Activated CD8-positive, alpha-beta memory T cell treated with anti-CD3 and anti-CD28 coated beads for 36 hours (primary cell): ENCODE measurements around the gene NT5DC1. TPM values are rescaled to one million over a fixed set of nuclear protein-coding genes. Genes with fewer than 3 reads are reported as not detected.
"Not testable (repeated sequence)": the region's sequence is repeated elsewhere in the genome, so short reads cannot be mapped to it uniquely, and the experiment has no call there.

Source experiments
- CTCF ChIA-PET: fragments of 350-600 bp; sonication (Branson Sonifier 250); formaldehyde crosslinking; loops from one replicate; lab custom pipeline; 2021; ENCODE audit warnings: antibody characterized with exemption; lab: Charles Lee
- POLR2A ChIA-PET: fragments of 350-600 bp; sonication (Branson Sonifier 250); formaldehyde crosslinking; loops from one replicate; lab custom pipeline; 2021; ENCODE audit warnings: antibody characterized with exemption; lab: Charles Lee
- total RNA-seq, 2 experiments: library from RNA; stranded (reverse); gene quantifications; one replicate each; pipeline ENCODE4 v1.2.3, GENCODE V29; 2021

NT5DC1 gene
- total RNA-seq, 2 experiments from 2014 or later, result 43.1 to 44.7 TPM

- ChIA-PET CTCF (interaction anchor here (1.1 kb wide), 1 partner anchor 9 kb away, joined by 3 read pairs; no protein-coding TSS in a partner anchor), POLR2A (no interaction called here)
Observed at GRCh38 chr6:116087437-116088027, 13.1 kb upstream of the NT5DC1 start.

GRCh38 chr6:116088946-116089345 lies 11.7 kb upstream of the NT5DC1 start:
- CTCF ChIA-PET, result no interaction called here
- POLR2A ChIA-PET, result no interaction called here

GRCh38 chr6:116090251-116090650 lies 10.4 kb upstream of the NT5DC1 start:
- ChIA-PET POLR2A (no interaction called here), CTCF (no interaction called here)

GRCh38 chr6:116094041-116094440 lies 6.6 kb upstream of the NT5DC1 start:
- ChIA-PET CTCF (no interaction called here), POLR2A (no interaction called here)

GRCh38 chr6:116096048-116096759 lies 4.4 kb upstream of the NT5DC1 start:
- POLR2A ChIA-PET, result not testable (repeated sequence)
- CTCF ChIA-PET, result interaction anchor here (1.0 to 1.4 kb wide), 3 partner anchors 8 to 70 kb away, joined by 3 read pairs; no protein-coding TSS in a partner anchor

GRCh38 chr6:116096979-116097816 lies 3.5 kb upstream of the NT5DC1 start:
- ChIA-PET POLR2A (no interaction called here), CTCF (no interaction called here)

- POLR2A ChIA-PET, result no interaction called here
- CTCF ChIA-PET, result no interaction called here
Observed at GRCh38 chr6:116099036-116099435, 1.6 kb upstream of the NT5DC1 start.

- CTCF ChIA-PET, result interaction anchor here (1.1 to 1.5 kb wide), 2 partner anchors 11 to 29 kb away, joined by 4 read pairs; no protein-coding TSS in a partner anchor
- POLR2A ChIA-PET, result interaction anchor here (1.7 kb wide), 1 partner anchor 11 kb away, joined by 4 read pairs; no protein-coding TSS in a partner anchor
Observed at GRCh38 chr6:116101302-116101718, 657 bp downstream of the NT5DC1 start.

GRCh38 chr6:116101790-116102189 lies 1.1 kb downstream of the NT5DC1 start:
- CTCF ChIA-PET, result interaction anchor here (0.8 to 1.6 kb wide), 2 partner anchors 10 to 35 kb away, joined by 3 to 5 read pairs; no protein-coding TSS in a partner anchor
- POLR2A ChIA-PET, result interaction anchor here (1.7 kb wide), 1 partner anchor 10 kb away, joined by 4 read pairs; no protein-coding TSS in a partner anchor

- ChIA-PET CTCF (interaction anchor here (0.8 to 1.6 kb wide), 3 partner anchors 9 to 34 kb away, joined by 3 to 5 read pairs (median 3); no protein-coding TSS in a partner anchor), POLR2A (no interaction called here)
Observed at GRCh38 chr6:116102873-116103272, 2.2 kb downstream of the NT5DC1 start.

- ChIA-PET CTCF (no interaction called here), POLR2A (no interaction called here)
Observed at GRCh38 chr6:116104636-116105035, 4.0 kb downstream of the NT5DC1 start.

GRCh38 chr6:116105247-116105646 lies 4.6 kb downstream of the NT5DC1 start:
- POLR2A ChIA-PET, result no interaction called here
- CTCF ChIA-PET, result no interaction called here

- CTCF ChIA-PET, result interaction anchor here (0.6 kb wide), 1 partner anchor 10 kb away, joined by 3 read pairs; no protein-coding TSS in a partner anchor
Observed at GRCh38 chr6:116106146-116106545, 5.5 kb downstream of the NT5DC1 start.

GRCh38 chr6:116108836-116109235 lies 8.2 kb downstream of the NT5DC1 start:
- CTCF ChIA-PET, result interaction anchor here (1.0 kb wide), 1 partner anchor 13 kb away, joined by 3 read pairs; no protein-coding TSS in a partner anchor
- POLR2A ChIA-PET, result no interaction called here

More at GRCh38 chr6:116106146-116106545, 5.5 kb downstream of the NT5DC1 start:
- POLR2A ChIA-PET, result interaction anchor here (0.6 to 0.7 kb wide), 2 partner anchors 29 to 563 kb away, joined by 3 to 5 read pairs; partner anchors contain the start of gene ZUP1

- POLR2A ChIA-PET, result interaction anchor here (1.9 kb wide), 1 partner anchor 10 kb away, joined by 4 read pairs; the partner anchor contains the start of gene NT5DC1
- CTCF ChIA-PET, result interaction anchor here (0.7 to 1.7 kb wide), 4 partner anchors 9 to 24 kb away, joined by 3 to 5 read pairs (median 4); partner anchors contain the start of gene NT5DC1
Observed at GRCh38 chr6:116111552-116112528, 11.2 kb downstream of the NT5DC1 start.

GRCh38 chr6:116113386-116113785 lies 12.7 kb downstream of the NT5DC1 start:
- POLR2A ChIA-PET, result no interaction called here
- CTCF ChIA-PET, result interaction anchor here (0.8 kb wide), 1 partner anchor 104 kb away, joined by 3 read pairs; no protein-coding TSS in a partner anchor

- CTCF ChIA-PET, result interaction anchor here (0.7 kb wide), 1 partner anchor 10 kb away, joined by 3 read pairs; no protein-coding TSS in a partner anchor
- POLR2A ChIA-PET, result no interaction called here
Observed at GRCh38 chr6:116115781-116116180, 15.1 kb downstream of the NT5DC1 start.

GRCh38 chr6:116118608-116119007 lies 18.0 kb downstream of the NT5DC1 start:
- ChIA-PET CTCF (no interaction called here), POLR2A (interaction anchor here (0.6 kb wide), 1 partner anchor 18 kb away, joined by 3 read pairs; no protein-coding TSS in a partner anchor)
